ENCODE data around the gene RET.
"Not testable (repeated sequence)": the region's sequence is repeated elsewhere in the genome, so short reads cannot be mapped to it uniquely, and the experiment has no call there.

The RET gene

GRCh38 chr10:43145311-43145710, 68.4 kb downstream of the RET start:
- no peak overlapping the region for H3K4me3 ChIP-seq (ENCODE audit: low read depth, low read length)
- no peak for TF ChIP-seq CTCF (IDR thresholded peaks at IDR 0.05; ENCODE audit: borderline replicate concordance, insufficient read depth, low read depth, low read length)

- not testable (repeated sequence) for H3K4me3 ChIP-seq (ENCODE audit: low read depth, low read length)
These were observed 69.1 kb downstream of the RET start for GRCh38 chr10:43145936-43146335.

- no peak for TF ChIP-seq CTCF (IDR thresholded peaks at IDR 0.05; ENCODE audit: borderline replicate concordance, insufficient read depth, low read depth, low read length)
- no peak overlapping the region for H3K4me3 ChIP-seq (ENCODE audit: low read depth, low read length)
These were observed 74.5 kb downstream of the RET start for GRCh38 chr10:43151371-43151770.

- no peak overlapping the region for H3K4me3 ChIP-seq (ENCODE audit: low read depth, low read length)
- TF ChIP-seq CTCF (IDR thresholded peaks at IDR 0.05; ENCODE audit: borderline replicate concordance, insufficient read depth, low read depth, low read length): no peak
These were observed 77.0 kb downstream of the RET start for GRCh38 chr10:43153901-43154300.

GRCh38 chr10:43155221-43155620, 78.4 kb downstream of the RET start:
- TF ChIP-seq CTCF (IDR thresholded peaks at IDR 0.05; ENCODE audit: borderline replicate concordance, insufficient read depth, low read depth, low read length): no peak
- no peak overlapping the region for H3K4me3 ChIP-seq (ENCODE audit: low read depth, low read length)

- no peak for TF ChIP-seq CTCF (IDR thresholded peaks at IDR 0.05; ENCODE audit: borderline replicate concordance, insufficient read depth, low read depth, low read length)
These were observed 78.9 kb downstream of the RET start for GRCh38 chr10:43155741-43156140.

GRCh38 chr10:43156590-43157341, 79.9 kb downstream of the RET start:
- no peak overlapping the region for H3K4me3 ChIP-seq (ENCODE audit: low read depth, low read length)
- no peak for TF ChIP-seq CTCF (IDR thresholded peaks at IDR 0.05; ENCODE audit: borderline replicate concordance, insufficient read depth, low read depth, low read length)

More at GRCh38 chr10:43155741-43156140, 78.9 kb downstream of the RET start:
- no peak overlapping the region for H3K4me3 ChIP-seq (ENCODE audit: low read depth, low read length)

Measured in GM12875 (cell line).